Calu3 (cell line): ENCODE measurements around the gene APOL5. TPM values are rescaled to one million over a fixed set of nuclear protein-coding genes. Genes with fewer than 3 reads are reported as not detected.

Source experiments
- BruUV-seq: library from RNA; stranded (reverse); fragments of 400-500 nt; replicated peaks from 2 replicates; lab custom pipeline; 2021; lab: Mats Ljungman, UMichigan
- CTCF ChIA-PET: fragments of 300-600 bp; sonication (Branson Sonifier 250); formaldehyde crosslinking; loops from one replicate; lab custom pipeline; 2022; ENCODE audit warnings: antibody characterized with exemption; lab: Charles Lee
- DNase-seq: peaks from one replicate; pipeline ENCODE4 v3.0.0; 2022
- H3K27ac Mint-ChIP-seq: one replicate; pipeline ENCODE4 v1.8.0; 2022; ENCODE audit warnings: mixed read lengths; ENCODE audit not compliant: unreplicated experiment
- H3K27me3 Mint-ChIP-seq: one replicate; pipeline ENCODE4 v1.8.0; 2022; ENCODE audit warnings: mixed read lengths; ENCODE audit not compliant: unreplicated experiment
- H3K36me3 Mint-ChIP-seq: one replicate; pipeline ENCODE4 v1.8.0; 2022; ENCODE audit warnings: mild to moderate bottlenecking, moderate library complexity, mixed read lengths; ENCODE audit not compliant: insufficient read depth, unreplicated experiment
- H3K4me1 Mint-ChIP-seq: one replicate; pipeline ENCODE4 v1.8.0; 2022; ENCODE audit warnings: mild to moderate bottlenecking, low read depth, mixed read lengths; ENCODE audit not compliant: unreplicated experiment
- H3K4me3 Mint-ChIP-seq: one replicate; pipeline ENCODE4 v1.8.0; 2022; ENCODE audit warnings: mild to moderate bottlenecking, low read depth, moderate library complexity, mixed read lengths; ENCODE audit not compliant: unreplicated experiment
- H3K9me3 Mint-ChIP-seq: one replicate; pipeline ENCODE4 v1.8.0; 2022; ENCODE audit warnings: low read depth, mixed read lengths; ENCODE audit not compliant: unreplicated experiment
- CTCF ChIP-seq: fragments of 200-600 bp; IDR thresholded peaks from one replicate; pipeline ENCODE4 v1.8.0; 2022; ENCODE audit warnings: antibody characterized with exemption; ENCODE audit not compliant: unreplicated experiment
- intact Hi-C: fragments of 100-400 bp; cut with micrococcal nuclease; formaldehyde crosslinking; loops from one replicate; pipeline ENCODE4 v1.10.0; 2022; ENCODE audit not compliant: unreplicated experiment
- total RNA-seq: library from RNA; stranded (reverse); gene quantifications from 2 replicates; pipeline ENCODE4 v1.2.3, GENCODE V29; 2022

Gene APOL5
- total RNA-seq, 1 experiment from 2014 or later = not detected

GRCh38 chr22:35733791-35734516 lies 16.3 kb downstream of the APOL5 start:
- Mint-ChIP-seq H3K27me3 (peaks cover 23% of the 10 kb centered on the region), H3K9me3 (no peaks in the 10 kb centered on the region), H3K36me3 (peaks cover 13% of the 10 kb centered on the region), H3K27ac (no peak overlapping the region), H3K4me3 (no peak overlapping the region), H3K4me1 (peaks cover 8% of the 10 kb centered on the region)
- no peak for DNase-seq
- intact Hi-C loops = no loop called here
- no TSS peak for BruUV-seq
- TF ChIP-seq CTCF = no peak
- CTCF ChIA-PET = interaction anchor here (1.0 kb wide), 1 partner anchor 399 kb away, joined by 3 read pairs; no protein-coding TSS in a partner anchor

GRCh38 chr22:35734517-35734827 lies 16.8 kb downstream of the APOL5 start:
- Mint-ChIP-seq H3K27ac (no peak overlapping the region), H3K4me3 (no peak overlapping the region), H3K36me3 (peaks cover 13% of the 10 kb centered on the region), H3K27me3 (peaks cover 23% of the 10 kb centered on the region), H3K9me3 (no peaks in the 10 kb centered on the region), H3K4me1 (peaks cover 3% of the 10 kb centered on the region)
- no peak for TF ChIP-seq CTCF
- no TSS peak for BruUV-seq
- CTCF ChIA-PET = interaction anchor here (1.0 kb wide), 1 partner anchor 399 kb away, joined by 3 read pairs; no protein-coding TSS in a partner anchor
- no peak for DNase-seq
- intact Hi-C loops = no loop called here

DNA sequence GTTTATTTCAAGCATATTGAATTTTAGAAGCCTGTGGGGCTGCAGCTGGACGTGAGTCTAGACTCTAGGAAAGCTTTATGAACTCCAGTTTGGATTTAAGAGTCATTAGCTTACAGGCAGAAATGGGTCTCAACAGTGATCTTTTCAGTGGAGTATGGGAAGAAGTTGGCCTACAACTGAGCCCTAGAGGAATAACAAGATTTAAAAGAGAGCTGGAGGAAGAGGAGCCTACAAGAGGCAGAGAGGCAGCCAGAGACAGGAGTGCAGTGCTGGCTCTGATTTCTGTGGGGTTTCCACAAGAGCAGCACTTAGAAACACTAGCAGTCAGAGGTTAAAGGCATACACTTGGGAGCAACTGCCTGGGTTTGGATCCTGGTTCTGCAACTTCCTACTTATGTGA lies 17.9 kb downstream of the APOL5 start:
- no TSS peak for BruUV-seq
- TF ChIP-seq CTCF = no peak
- peaks cover 13% of the 10 kb centered on the region for H3K36me3 Mint-ChIP-seq
- H3K27me3 Mint-ChIP-seq = peaks cover 22% of the 10 kb centered on the region
- no peak overlapping the region for H3K27ac Mint-ChIP-seq
- H3K4me1 Mint-ChIP-seq = no peaks in the 10 kb centered on the region
- intact Hi-C loops = no loop called here
- CTCF ChIA-PET = interaction anchor here (0.6 kb wide), 1 partner anchor 90 kb away, joined by 13 read pairs; no protein-coding TSS in a partner anchor
- no peak for DNase-seq
- no peaks in the 10 kb centered on the region for H3K9me3 Mint-ChIP-seq
- H3K4me3 Mint-ChIP-seq = no peak overlapping the region

- CTCF ChIA-PET = interaction anchor here (0.6 kb wide), 1 partner anchor 90 kb away, joined by 13 read pairs; no protein-coding TSS in a partner anchor
- no TSS peak for BruUV-seq
- TF ChIP-seq CTCF = no peak
Measured at GRCh38 chr22:35736166-35736565, 18.5 kb downstream of the APOL5 start.

More at GRCh38 chr22:35736166-35736565, 18.5 kb downstream of the APOL5 start:
- no peaks in the 10 kb centered on the region for H3K9me3 Mint-ChIP-seq
- intact Hi-C loops = no loop called here
- H3K4me3 Mint-ChIP-seq = no peak overlapping the region
- peaks cover 13% of the 10 kb centered on the region for H3K36me3 Mint-ChIP-seq
- no peak overlapping the region for H3K27ac Mint-ChIP-seq
- no peaks in the 10 kb centered on the region for H3K4me1 Mint-ChIP-seq
- H3K27me3 Mint-ChIP-seq = peaks cover 16% of the 10 kb centered on the region
- DNase-seq = no peak
